ENCODE results near the gene CLIC4.
"Not testable (repeated sequence)": the region's sequence is repeated elsewhere in the genome, so short reads cannot be mapped to it uniquely, and the experiment has no call there.

Gene CLIC4

GRCh38 chr1:24720152-24720551 is 25.1 kb upstream of the CLIC4 start:
- DNase-seq (ENCODE audit: low spot score): no peak

- DNase-seq (ENCODE audit: low spot score): no peak
Measured at GRCh38 chr1:24721533-24721932, 23.7 kb upstream of the CLIC4 start.

- DNase-seq (ENCODE audit: low spot score): not testable (repeated sequence)
Measured at GRCh38 chr1:24722073-24723035, 22.9 kb upstream of the CLIC4 start.

GRCh38 chr1:24724345-24725208 is 20.7 kb upstream of the CLIC4 start:
- DNase-seq (ENCODE audit: low spot score): peak; percentile 99

GRCh38 chr1:24725209-24725651 is 20.0 kb upstream of the CLIC4 start:
- peak; percentile 42 for DNase-seq (ENCODE audit: low spot score)

GRCh38 chr1:24726741-24727140 is 18.5 kb upstream of the CLIC4 start:
- DNase-seq (ENCODE audit: low spot score): no peak

GRCh38 chr1:24727501-24728216 is 17.6 kb upstream of the CLIC4 start:
- no peak for DNase-seq (ENCODE audit: low spot score)

GRCh38 chr1:24728982-24729381 is 16.3 kb upstream of the CLIC4 start:
- no peak for DNase-seq (ENCODE audit: low spot score)

GRCh38 chr1:24732186-24732885 is 12.9 kb upstream of the CLIC4 start:
- DNase-seq (ENCODE audit: low spot score): no peak

- DNase-seq (ENCODE audit: low spot score): not testable (repeated sequence)
Measured at GRCh38 chr1:24733342-24733741, 11.9 kb upstream of the CLIC4 start.

- no peak for DNase-seq (ENCODE audit: low spot score)
Measured at GRCh38 chr1:24735156-24735508, 10.1 kb upstream of the CLIC4 start.

GRCh38 chr1:24735509-24736375 is 9.5 kb upstream of the CLIC4 start:
- no peak for DNase-seq (ENCODE audit: low spot score)

- no peak for DNase-seq (ENCODE audit: low spot score)
Measured at GRCh38 chr1:24737368-24738117, 7.7 kb upstream of the CLIC4 start.

- no peak for DNase-seq (ENCODE audit: low spot score)
Measured at GRCh38 chr1:24739241-24739640, 6.0 kb upstream of the CLIC4 start.

- no peak for DNase-seq (ENCODE audit: low spot score)
Measured at GRCh38 chr1:24742090-24742938, 2.9 kb upstream of the CLIC4 start.

- no peak for DNase-seq (ENCODE audit: low spot score)
Measured at GRCh38 chr1:24743404-24744211, 1.6 kb upstream of the CLIC4 start.

GRCh38 chr1:24745711-24746413 is 615 bp downstream of the CLIC4 start:
- no peak for DNase-seq (ENCODE audit: low spot score)

Measured in HuH-7 (cell line).